SK-N-SH (cell line): ENCODE data around the gene CD101.

ENCODE experiments used
- CTCF ChIP-seq: fragments of 200-600 bp; sonication (generic); IDR thresholded peaks from 2 replicates; pipeline ENCODE4 v1.6.1; 2017; ENCODE audit warnings: antibody characterized with exemption, mild to moderate bottlenecking, moderate library complexity
- ELF1 ChIP-seq: IDR thresholded peaks from 2 replicates; pipeline ENCODE4 v1.4.0; 2012
- GABPA ChIP-seq: IDR thresholded peaks from 2 replicates; pipeline ENCODE4 v1.4.0; 2012; ENCODE audit warnings: low read depth, mild to moderate bottlenecking
- MXI1 ChIP-seq: IDR thresholded peaks from 2 replicates; pipeline ENCODE4 v1.6.1; 2012; ENCODE audit warnings: mild to moderate bottlenecking, low read depth, low read length, improper control_type of control experiment
- NRF1 ChIP-seq: IDR thresholded peaks from 2 replicates; pipeline ENCODE4 v1.6.1; 2012; ENCODE audit warnings: low read depth, mild to moderate bottlenecking, low read length
- SMC3 ChIP-seq: IDR thresholded peaks from 2 replicates; pipeline ENCODE4 v1.6.1; 2012; ENCODE audit warnings: low read depth, low read length, improper control_type of control experiment

DNA sequence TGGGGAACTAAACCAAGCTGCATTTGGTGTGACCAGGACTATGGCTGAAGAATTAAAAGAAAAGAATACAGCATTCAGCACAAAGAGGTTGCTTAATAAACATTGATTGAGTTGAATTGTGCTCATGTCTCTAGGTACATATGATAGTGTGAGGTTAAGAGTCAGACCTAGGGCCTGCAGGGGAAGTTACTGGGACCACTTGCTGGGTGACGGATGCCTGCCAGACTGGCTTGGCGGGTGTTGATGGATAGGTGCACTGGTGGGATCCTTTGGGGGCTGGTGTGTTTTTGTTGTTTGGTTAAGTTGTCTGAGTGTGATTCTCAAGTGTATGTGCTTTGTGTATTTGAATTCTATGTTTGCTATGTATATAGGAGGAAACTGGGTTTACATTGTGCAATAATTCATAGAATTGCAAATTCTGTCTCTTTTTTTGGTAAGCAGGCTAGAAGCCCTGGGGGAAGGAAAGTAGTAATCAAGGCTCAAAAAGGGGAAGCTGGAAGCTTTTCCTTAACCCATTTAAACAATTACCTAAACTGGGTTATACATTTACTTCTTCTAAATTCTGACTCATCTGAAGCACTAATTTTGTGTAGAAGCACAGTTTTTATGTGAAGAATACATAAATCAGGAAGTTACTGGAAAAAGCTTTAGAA, 1.8 kb downstream of the CD101 start:
- no peak for TF ChIP-seq GABPA
- no peak for TF ChIP-seq NRF1
- no peak for TF ChIP-seq ELF1
- TF ChIP-seq CTCF, result no peak
- TF ChIP-seq MXI1, result no peak
- no peak for TF ChIP-seq SMC3
